Bronchial smooth muscle cell (primary cell): Measurements from ENCODE around the gene TIMMDC1. TPM values are rescaled to one million over a fixed set of nuclear protein-coding genes. Genes with fewer than 3 reads are reported as not detected.

ENCODE experiments used
- total RNA-seq: library from RNA; depleted of rRNA; stranded (reverse); fragments of >200 nt; gene quantifications from 2 replicates; pipeline ENCODE4 v1.2.1, GENCODE V29; 2014

Gene TIMMDC1, protein sequence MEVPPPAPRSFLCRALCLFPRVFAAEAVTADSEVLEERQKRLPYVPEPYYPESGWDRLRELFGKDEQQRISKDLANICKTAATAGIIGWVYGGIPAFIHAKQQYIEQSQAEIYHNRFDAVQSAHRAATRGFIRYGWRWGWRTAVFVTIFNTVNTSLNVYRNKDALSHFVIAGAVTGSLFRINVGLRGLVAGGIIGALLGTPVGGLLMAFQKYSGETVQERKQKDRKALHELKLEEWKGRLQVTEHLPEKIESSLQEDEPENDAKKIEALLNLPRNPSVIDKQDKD
- 39.8 and 46.7 TPM in 2 replicates for total RNA-seq

GRCh38 chr3:119498186-119499011 is at the start of gene TIMMDC1:
Gene TIMMDC1, plus strand, starts transcription at chr3:119498547. Its CDS starts 187 bp downstream, at chr3:119498734.

GRCh38 chr3:119463171-119464169 is 34.9 kb upstream of the TIMMDC1 start, which contains the start of gene TMEM39A:
Gene TMEM39A, minus strand, starts transcription at chr3:119463615. Its CDS starts 1,541 bp downstream, at chr3:119462074.

GRCh38 chr3:119559441-119559963 is 61.2 kb downstream of the TIMMDC1 start, which contains the start of gene CD80:
Gene CD80, minus strand, starts transcription at chr3:119559614. Its CDS starts 1,886 bp downstream, at chr3:119557728.

Other genes with a start within 250 kb of the TIMMDC1 start
- 2.7 and 3.3 TPM in 2 replicates for gene ARHGAP31, start 204.2 kb upstream of the TIMMDC1 start, total RNA-seq
- gene TMEM39A, start 34.9 kb upstream of the TIMMDC1 start, total RNA-seq: 35.1 and 45.6 TPM in 2 replicates
- 10.7 and 17.9 TPM in 2 replicates for gene POGLUT1, start 29.6 kb upstream of the TIMMDC1 start, total RNA-seq
- gene CD80, start 61.1 kb downstream of the TIMMDC1 start, total RNA-seq: 0.16 and 0.26 TPM in 2 replicates
- gene ADPRH, start 80.9 kb downstream of the TIMMDC1 start, total RNA-seq: 1.0 and 1.7 TPM in 2 replicates
- 2.1 and 3.5 TPM in 2 replicates for gene PLA1A, start 99.3 kb downstream of the TIMMDC1 start, total RNA-seq
- gene POPDC2, start 162.0 kb downstream of the TIMMDC1 start, total RNA-seq: under 0.01 and 0.26 TPM in 2 replicates
- gene COX17, start 178.9 kb downstream of the TIMMDC1 start, total RNA-seq: 17.4 and 18.0 TPM in 2 replicates
- 0.34 and 0.47 TPM in 2 replicates for gene CFAP91, start 204.5 kb downstream of the TIMMDC1 start, total RNA-seq